Nephron progenitor cell (in vitro differentiated cells): ENCODE data around the gene NCK2.

ENCODE experiments used
- DNase-seq: peaks from one replicate; pipeline ENCODE4 v3.0.0; 2021
- H3K27ac Mint-ChIP-seq: 2 replicates; pipeline ENCODE4 v1.8.0; 2021; ENCODE audit warnings: mild to moderate bottlenecking, moderate library complexity, mixed read lengths
- H3K27me3 Mint-ChIP-seq: 2 replicates; pipeline ENCODE4 v1.8.0; 2021; ENCODE audit warnings: mild to moderate bottlenecking, low read depth, mixed read lengths; ENCODE audit not compliant: poor library complexity
- H3K36me3 Mint-ChIP-seq: 2 replicates; pipeline ENCODE4 v1.8.0; 2021; ENCODE audit warnings: low read depth, mixed read lengths
- H3K4me1 Mint-ChIP-seq: 2 replicates; pipeline ENCODE4 v1.8.0; 2021; ENCODE audit warnings: mixed read lengths
- H3K4me3 Mint-ChIP-seq: 2 replicates; pipeline ENCODE4 v1.8.0; 2021; ENCODE audit warnings: mild to moderate bottlenecking, moderate library complexity, mixed read lengths
- H3K9me3 Mint-ChIP-seq: 2 replicates; pipeline ENCODE4 v1.8.0; 2021; ENCODE audit warnings: mild to moderate bottlenecking, moderate library complexity, mixed read lengths
- CTCF ChIP-seq: fragments of 200-600 bp; sonication (generic); IDR thresholded peaks from 2 replicates; pipeline ENCODE4 v1.5.0; 2021; ENCODE audit warnings: antibody characterized with exemption

NCK2 gene

GRCh38 chr2:105934467-105934866 lies 189.8 kb downstream of the NCK2 start:
- Mint-ChIP-seq H3K36me3 (no peaks in the 10 kb centered on the region), H3K27ac (no peak overlapping the region), H3K4me3 (peak overlapping the region; percentile 7), H3K4me1 (no peaks in the 10 kb centered on the region), H3K9me3 (peaks cover 28% of the 10 kb centered on the region), H3K27me3 (no peaks in the 10 kb centered on the region)
- no peak for TF ChIP-seq CTCF
- peak; percentile 7 for DNase-seq

GRCh38 chr2:105935063-105935462 lies 190.4 kb downstream of the NCK2 start:
- H3K9me3 Mint-ChIP-seq, result peaks cover 30% of the 10 kb centered on the region
- H3K36me3 Mint-ChIP-seq, result no peaks in the 10 kb centered on the region
- no peaks in the 10 kb centered on the region for H3K27me3 Mint-ChIP-seq
- no peaks in the 10 kb centered on the region for H3K4me1 Mint-ChIP-seq
- no peak overlapping the region for H3K27ac Mint-ChIP-seq
- H3K4me3 Mint-ChIP-seq, result no peak overlapping the region
- no peak for TF ChIP-seq CTCF
- DNase-seq, result no peak

- no peak overlapping the region for H3K27ac Mint-ChIP-seq
- TF ChIP-seq CTCF, result no peak
- H3K36me3 Mint-ChIP-seq, result no peaks in the 10 kb centered on the region
These were observed 192.2 kb downstream of the NCK2 start for GRCh38 chr2:105936954-105937353.

GRCh38 chr2:105937498-105938097 lies 192.9 kb downstream of the NCK2 start:
- no peaks in the 10 kb centered on the region for H3K4me1 Mint-ChIP-seq
- TF ChIP-seq CTCF, result no peak
- peaks cover 36% of the 10 kb centered on the region for H3K9me3 Mint-ChIP-seq
- H3K27ac Mint-ChIP-seq, result no peak overlapping the region
- no peaks in the 10 kb centered on the region for H3K27me3 Mint-ChIP-seq
- no peak overlapping the region for H3K4me3 Mint-ChIP-seq
- no peaks in the 10 kb centered on the region for H3K36me3 Mint-ChIP-seq
- DNase-seq, result no peak

More at GRCh38 chr2:105936954-105937353, 192.2 kb downstream of the NCK2 start:
- no peak overlapping the region for H3K4me3 Mint-ChIP-seq
- H3K9me3 Mint-ChIP-seq, result peaks cover 38% of the 10 kb centered on the region
- no peaks in the 10 kb centered on the region for H3K27me3 Mint-ChIP-seq
- H3K4me1 Mint-ChIP-seq, result no peaks in the 10 kb centered on the region
- no peak for DNase-seq
